Measurements from ENCODE around the gene BOK. TPM values are rescaled to one million over a fixed set of nuclear protein-coding genes. Genes with fewer than 3 reads are reported as not detected.

Gene BOK
- total and polyA plus RNA-seq, 2 donors (not counting 3 experiments of a cell fraction or from before 2014, with no cell fraction given) = 76.0 to 95.5 TPM

DNA sequence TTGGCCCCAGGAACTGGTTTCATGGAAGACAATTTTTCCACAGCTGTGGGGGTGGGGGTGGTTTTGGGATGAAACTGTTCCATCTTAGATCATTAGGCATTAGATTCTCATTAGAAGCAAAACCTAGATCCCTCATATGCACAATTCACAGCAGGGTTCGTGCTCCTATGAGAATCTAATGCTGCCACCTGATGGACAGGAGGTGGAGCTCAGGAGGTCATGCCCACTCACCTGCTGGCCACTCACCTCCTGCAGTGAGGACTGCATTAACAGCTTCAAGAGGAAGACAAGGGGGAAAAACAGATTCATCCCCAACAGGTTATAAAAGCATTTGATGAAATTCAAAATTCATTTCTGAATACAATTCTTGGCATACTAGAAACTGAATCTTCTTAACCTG lies 39.9 kb downstream of the BOK start:
- Histone ChIP-seq H3K9me1 (replicated peaks; ENCODE audit: control insufficient read depth, extremely low read depth, insufficient read depth, low read length) (no peaks in the 10 kb centered on the region), H2AFZ (ENCODE audit: low read depth, low read length) (no peak overlapping the region), H3K27me3 (ENCODE audit: control insufficient read depth in 2 of 2, insufficient read depth in 2 of 2, low read length in 2 of 2) (no peaks in the 10 kb centered on the region), H4K20me1 (replicated peaks; ENCODE audit: control insufficient read depth, extremely low read depth, insufficient read depth, low read length) (no peaks in the 10 kb centered on the region), H3K79me2 (ENCODE audit: control insufficient read depth, insufficient read depth, low read length) (no peaks in the 10 kb centered on the region), H3K4me1 (ENCODE audit: control insufficient read depth, extremely low read depth, insufficient read depth, low read length) (peaks cover 8% of the 10 kb centered on the region), H3K4me2 (ENCODE audit: insufficient read depth, low read length) (no peak overlapping the region), H3K36me3 (ENCODE audit: control insufficient read depth in 2 of 2, extremely low read depth in 1 of 2, insufficient read depth in 2 of 2, low read length in 2 of 2) (peaks cover 5 to 15% of the 10 kb centered on the region in 2 experiments), H3K9ac (replicated peaks; ENCODE audit: extremely low read depth, insufficient read depth, low read length) (no peak overlapping the region), H3K4me3 (replicated peaks in 1 of 3; ENCODE audit: insufficient read depth in 1 of 3, low read depth in 1 of 3, low read length in 3 of 3) (no peak overlapping the region), H3K27ac (ENCODE audit: insufficient read depth, low read depth, low read length) (no peak overlapping the region), H3K9me3 (replicated peaks; ENCODE audit: control insufficient read depth, insufficient read depth, low read length) (no peaks in the 10 kb centered on the region)
- ChIA-PET POLR2A (no interaction called here), CTCF (interaction anchor here (0.9 to 1.5 kb wide), 5 partner anchors 18 to 520 kb away, joined by 3 to 4 read pairs (median 3); no protein-coding TSS in a partner anchor)
- intact Hi-C loops (cut with micrococcal nuclease) = no loop called here
- no peak for FAIRE-seq
- no peak for DNase-seq (ENCODE audit: low read depth, low spot score)
- dilution Hi-C loops (cut with MboI; ENCODE audit: extremely low pct_ligation_motif_present, low sequenced_read_pairs) = no loop called here
- no TSS peak for BruUV-seq (replicated peaks)
- TF ChIP-seq MAX (IDR thresholded peaks at IDR 0.05; ENCODE audit: insufficient read depth, insufficient read length) (no peak), JUN (IDR thresholded peaks at IDR 0.05; ENCODE audit: borderline replicate concordance, insufficient read depth, insufficient read length, low read depth) (no peak), POLR2A (IDR thresholded peaks at IDR 0.05; ENCODE audit: low read depth, low read length) (no peak), MYC (IDR thresholded peaks at IDR 0.05; ENCODE audit: low read depth, low read length) (no peak), CTCF (IDR thresholded peaks at IDR 0.05; ENCODE audit: extremely low read depth in 1 of 2, insufficient read depth in 1 of 2, low read depth in 1 of 2, low read length in 2 of 2) (no peak), EZH2 (IDR thresholded peaks at IDR 0.05; ENCODE audit: borderline replicate concordance, low read depth, low read length, severe bottlenecking) (no peak), GATA2 (IDR thresholded peaks at IDR 0.05; ENCODE audit: insufficient read depth, insufficient read length, low read depth, low read length) (no peak), POLR2AphosphoS5 (IDR thresholded peaks at IDR 0.05; ENCODE audit: insufficient read depth, low read depth, low read length) (no peak), FOS (IDR thresholded peaks at IDR 0.05; ENCODE audit: borderline replicate concordance, insufficient read depth, low read length) (no peak)
